Measurements from ENCODE around the gene PDXK. TPM values are rescaled to one million over a fixed set of nuclear protein-coding genes. Genes with fewer than 3 reads are reported as not detected.

Gene PDXK
- total and polyA plus RNA-seq, 10 of the 15 experiments (the other 5 are each of a cell fraction or from before 2014, with no cell fraction given): 3.7 to 141 (median 60.0) TPM

GRCh38 chr21:43728154-43728466 lies 9.2 kb downstream of the PDXK start:
- peak overlapping the region; percentile 58 for H3K9ac ChIP-seq (ENCODE audit: control insufficient read depth, insufficient read depth, low read length)
- ChIA-PET POLR2A (interaction anchor here (0.5 to 1.8 kb wide), 7 partner anchors 8 to 294 kb away, joined by 3 to 8 read pairs (median 4); partner anchors contain the start of gene RRP1), RAD21 (ENCODE audit: unreplicated experiment) (interaction anchor here (0.7 to 2.0 kb wide), 8 partner anchors 8 to 193 kb away, joined by 3 to 16 read pairs (median 4); partner anchors contain the start of gene RRP1), CTCF (interaction anchor here (0.7 to 3.7 kb wide), 13 partner anchors 9 to 72 kb away, joined by 3 to 18 read pairs (median 4); partner anchors contain the start of gene PDXK), SMC1A (ENCODE audit: uncharacterized antibody, unreplicated experiment) (interaction anchor here (1.0 to 2.9 kb wide), 7 partner anchors 11 to 66 kb away, joined by 4 to 18 read pairs (median 5); partner anchors contain the start of gene RRP1)
- TF ChIP-seq, protein P1, sequence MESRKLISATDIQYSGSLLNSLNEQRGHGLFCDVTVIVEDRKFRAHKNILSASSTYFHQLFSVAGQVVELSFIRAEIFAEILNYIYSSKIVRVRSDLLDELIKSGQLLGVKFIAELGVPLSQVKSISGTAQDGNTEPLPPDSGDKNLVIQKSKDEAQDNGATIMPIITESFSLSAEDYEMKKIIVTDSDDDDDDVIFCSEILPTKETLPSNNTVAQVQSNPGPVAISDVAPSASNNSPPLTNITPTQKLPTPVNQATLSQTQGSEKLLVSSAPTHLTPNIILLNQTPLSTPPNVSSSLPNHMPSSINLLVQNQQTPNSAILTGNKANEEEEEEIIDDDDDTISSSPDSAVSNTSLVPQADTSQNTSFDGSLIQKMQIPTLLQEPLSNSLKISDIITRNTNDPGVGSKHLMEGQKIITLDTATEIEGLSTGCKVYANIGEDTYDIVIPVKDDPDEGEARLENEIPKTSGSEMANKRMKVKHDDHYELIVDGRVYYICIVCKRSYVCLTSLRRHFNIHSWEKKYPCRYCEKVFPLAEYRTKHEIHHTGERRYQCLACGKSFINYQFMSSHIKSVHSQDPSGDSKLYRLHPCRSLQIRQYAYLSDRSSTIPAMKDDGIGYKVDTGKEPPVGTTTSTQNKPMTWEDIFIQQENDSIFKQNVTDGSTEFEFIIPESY (IDR thresholded peaks at IDR 0.05): no peak
- TF ChIP-seq SUPT20H (IDR thresholded peaks at IDR 0.05; ENCODE audit: borderline replicate concordance, control insufficient read depth, low read depth, low read length) (no peak), ETV6 (conservative IDR thresholded peaks at IDR 0.05 in 1 of 2, IDR thresholded peaks at IDR 0.05 in 1 of 2; ENCODE audit: borderline replicate concordance in 1 of 2, low read depth in 1 of 2) (no peak), CHD2 (IDR thresholded peaks at IDR 0.05; ENCODE audit: borderline replicate concordance, low read depth, low read length) (no peak), MYB (IDR thresholded peaks at IDR 0.05; ENCODE audit: borderline replicate concordance, low read depth, low read length) (no peak), PML (IDR thresholded peaks at IDR 0.05; ENCODE audit: low read length) (no peak), MEF2A (IDR thresholded peaks at IDR 0.05; ENCODE audit: insufficient read depth, low read depth, low read length) (no peak), PKNOX1 (IDR thresholded peaks at IDR 0.05) (no peak), PRDM15 (CRISPR knock-in tag; IDR thresholded peaks at IDR 0.05) (no peak), ZZZ3 (IDR thresholded peaks at IDR 0.05; ENCODE audit: control insufficient read depth, insufficient read length, low read depth) (no peak), EP300 (IDR thresholded peaks at IDR 0.05; ENCODE audit: borderline replicate concordance in 1 of 2, control insufficient read depth in 1 of 2, low read depth in 2 of 2, low read length in 2 of 2) (no peak), PAX8 (IDR thresholded peaks at IDR 0.05) (no peak), IKZF1 (conservative IDR thresholded peaks at IDR 0.05) (no peak)
- TF ChIP-seq, protein P2, sequence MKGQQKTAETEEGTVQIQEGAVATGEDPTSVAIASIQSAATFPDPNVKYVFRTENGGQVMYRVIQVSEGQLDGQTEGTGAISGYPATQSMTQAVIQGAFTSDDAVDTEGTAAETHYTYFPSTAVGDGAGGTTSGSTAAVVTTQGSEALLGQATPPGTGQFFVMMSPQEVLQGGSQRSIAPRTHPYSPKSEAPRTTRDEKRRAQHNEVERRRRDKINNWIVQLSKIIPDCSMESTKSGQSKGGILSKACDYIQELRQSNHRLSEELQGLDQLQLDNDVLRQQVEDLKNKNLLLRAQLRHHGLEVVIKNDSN (IDR thresholded peaks at IDR 0.05; ENCODE audit: borderline replicate concordance, extremely low read length, insufficient read depth, low read depth, low read length): no peak
- H3K4me2 ChIP-seq (ENCODE audit: control insufficient read depth, insufficient read depth): peak overlapping the region; percentile 71
- WGBS (ENCODE audit: insufficient coverage, insufficient replicate concordance, low lambda C conversion rate, missing lambda C conversion rate): 4% methylated on average over 7 of the region's 7 CpGs
- peak; percentile 32; the same call in 1 of the 3 replicates for ATAC-seq
- FAIRE-seq: no peak
- BruUV-seq (replicated peaks): no TSS peak
- intact Hi-C loops (cut with micrococcal nuclease; ENCODE audit: unreplicated experiment): loop anchor here (5.0 kb wide), 2 partner anchors 49 to 116 kb away; partner anchors contain the start of gene CSTB
- H3K27ac ChIP-seq (ENCODE audit: control insufficient read depth, insufficient read depth): peak overlapping the region; percentile 49
- H3K79me2 ChIP-seq (ENCODE audit: control insufficient read depth, insufficient read depth, low read length): peaks cover 57% of the 10 kb centered on the region
- H2AFZ ChIP-seq (ENCODE audit: control insufficient read depth, low read depth, low read length): peak overlapping the region; percentile 25; the same call in 1 of the 2 replicates
- H3K9me3 ChIP-seq (replicated peaks; ENCODE audit: control insufficient read depth, insufficient read depth, low read length): no peaks in the 10 kb centered on the region
- H3K4me1 ChIP-seq (ENCODE audit: control insufficient read depth, insufficient read depth, low read length): peaks cover 50% of the 10 kb centered on the region
- in situ Hi-C loops (cut with MboI): no loop called here
- H3K4me3 ChIP-seq: peak overlapping the region; percentile 80
- no peaks in the 10 kb centered on the region for H3K27me3 ChIP-seq (replicated peaks in 1 of 2; ENCODE audit: control insufficient read depth in 2 of 2, insufficient read depth in 2 of 2, low read length in 1 of 2)
- peaks cover 4 to 9% of the 10 kb centered on the region in 2 experiments; a peak in 3 of 4 replicates for H3K36me3 ChIP-seq (ENCODE audit: control insufficient read depth in 2 of 2, insufficient read depth in 2 of 2, low read length in 1 of 2)
- DNase-seq (ENCODE audit: low read depth, low spot score): no peak
- H4K20me1 ChIP-seq (ENCODE audit: control insufficient read depth, insufficient read depth): no peaks in the 10 kb centered on the region; the same call in 1 of the 2 replicates

Data from GM12878 (cell line).